GM23338 (cell line): ENCODE data around the gene CHST13.

ENCODE experiments used
- CTCF ChIP-seq, 2 experiments: fragments of 200-600 bp in 1 of 2; sonication (generic) in 1 of 2; conservative IDR thresholded peaks; 2 replicates each; pipeline versions ENCODE4 v1.5.1 to v1.6.1; 2016 to 2017; ENCODE audit warnings: antibody characterized with exemption in 2 of 2, low read depth in 2 of 2, mild to moderate bottlenecking in 2 of 2, moderate library complexity in 1 of 2
- EZH2 ChIP-seq: fragments of 200-600 bp; sonication (generic); IDR thresholded peaks from one replicate; pipeline ENCODE4 v1.8.0; 2017; ENCODE audit warnings: antibody characterized with exemption, mild to moderate bottlenecking, low read depth; ENCODE audit not compliant: unreplicated experiment
- EZH2phosphoT487 ChIP-seq: fragments of 200-600 bp; sonication (generic); IDR thresholded peaks from one replicate; pipeline ENCODE4 v1.8.1; 2018; ENCODE audit warnings: antibody characterized with exemption; ENCODE audit not compliant: unreplicated experiment
- NANOG ChIP-seq: IDR thresholded peaks from 2 replicates; pipeline ENCODE4 v1.6.1; 2016; ENCODE audit warnings: antibody characterized with exemption, borderline replicate concordance
- POLR2AphosphoS5 ChIP-seq: IDR thresholded peaks from 2 replicates; pipeline ENCODE4 v1.6.1; 2016; ENCODE audit warnings: antibody characterized with exemption, low read depth
- REST ChIP-seq: IDR thresholded peaks from one replicate; pipeline ENCODE4 v1.6.1; 2018; ENCODE audit warnings: antibody characterized with exemption; ENCODE audit not compliant: unreplicated experiment
- ZNF331 ChIP-seq: fragments of 250-450 bp; sonication (Bioruptor Pico); IDR thresholded peaks from 2 replicates; pipeline ENCODE4 v1.5.0; 2020; ENCODE audit warnings: low read depth, mild to moderate bottlenecking, moderate library complexity

GRCh38 chr3:126527455-126528211, 3.7 kb downstream of the CHST13 start:
- no peak for TF ChIP-seq CTCF (conservative IDR thresholded peaks at IDR 0.05; ENCODE audit: low read depth in 2 of 2)
- TF ChIP-seq EZH2phosphoT487, result no peak
- no peak for TF ChIP-seq EZH2
- TF ChIP-seq ZNF331, result no peak
- TF ChIP-seq NANOG, result no peak
- no peak for TF ChIP-seq POLR2AphosphoS5
- TF ChIP-seq REST, result no peak
